IMR-90 (cell line): Measurements from ENCODE around the gene TMEM163. TPM values are rescaled to one million over a fixed set of nuclear protein-coding genes. Genes with fewer than 3 reads are reported as not detected.

ENCODE experiments used
- ATAC-seq: fragments of 200-7000 bp; cut with Tn5 transposase; 2 replicates; pipeline ENCODE4 v1.9.1; 2020; ENCODE audit warnings: low read depth, mild to moderate bottlenecking, moderate library complexity
- BruUV-seq: library from RNA; stranded (reverse); fragments of 400-500 nt; replicated peaks from 2 replicates; lab custom pipeline; 2021; lab: Mats Ljungman, UMichigan
- CTCF ChIA-PET: fragments of 300-600 bp; formaldehyde crosslinking; extraction: SDS; loops from one replicate; lab custom pipeline; 2021; ENCODE audit warnings: antibody characterized with exemption; lab: Yijun Ruan, JAX
- POLR2A ChIA-PET: fragments of 300-600 bp; sonication (Branson Sonifier 250); formaldehyde crosslinking; loops from one replicate; lab custom pipeline; 2022; ENCODE audit warnings: antibody characterized with exemption; ENCODE audit not compliant: unreplicated experiment; lab: Charles Lee
- DNase-seq: peaks from one replicate; pipeline ENCODE4 v3.0.0; 2013
- H2AFZ ChIP-seq: replicated peaks from 2 replicates; pipeline ENCODE3; 2013; ENCODE audit warnings: low read length, mild to moderate bottlenecking; ENCODE audit not compliant: poor library complexity
- H2AK5ac ChIP-seq: 2 replicates; pipeline ENCODE4 v1.6.1; 2013; ENCODE audit warnings: low read depth, low read length, inconsistent platforms
- H2AK9ac ChIP-seq: replicated peaks from 2 replicates; pipeline ENCODE3; 2013; ENCODE audit warnings: mild to moderate bottlenecking, low read depth, low read length, moderate library complexity; ENCODE audit not compliant: poor library complexity
- H2BK120ac ChIP-seq: 2 replicates; pipeline ENCODE4 v1.6.1; 2013; ENCODE audit warnings: low read depth, low read length, inconsistent platforms
- H2BK15ac ChIP-seq: 3 replicates; pipeline ENCODE4 v1.6.1; 2013; ENCODE audit warnings: low read depth, low read length, inconsistent platforms
- H2BK20ac ChIP-seq: 2 replicates; pipeline ENCODE4 v1.6.1; 2013; ENCODE audit warnings: low read depth, mild to moderate bottlenecking, inconsistent platforms, low read length, moderate library complexity
- H2BK5ac ChIP-seq: 2 replicates; pipeline ENCODE4 v1.6.1; 2013; ENCODE audit warnings: mild to moderate bottlenecking, low read depth, low read length, inconsistent platforms; ENCODE audit not compliant: poor library complexity, severe bottlenecking
- H3K14ac ChIP-seq: replicated peaks from 2 replicates; pipeline ENCODE4 v1.6.1; 2013; ENCODE audit warnings: low read depth, low read length, inconsistent platforms
- H3K18ac ChIP-seq: 2 replicates; pipeline ENCODE4 v1.6.1; 2013; ENCODE audit warnings: low read depth, low read length, control low read depth
- H3K23ac ChIP-seq: 2 replicates; pipeline ENCODE4 v1.6.1; 2013; ENCODE audit warnings: low read depth, low read length, inconsistent platforms
- H3K27ac ChIP-seq: 2 replicates; pipeline ENCODE4 v1.5.1; 2013; ENCODE audit warnings: mild to moderate bottlenecking, control low read depth, low read length; ENCODE audit not compliant: insufficient read depth
- H3K27me3 ChIP-seq: 2 replicates; pipeline ENCODE4 v1.6.1; 2013; ENCODE audit warnings: low read length; ENCODE audit not compliant: control insufficient read depth, insufficient read depth
- H3K36me3 ChIP-seq: 2 replicates; pipeline ENCODE4 v1.6.1; 2013; ENCODE audit warnings: low read length, mixed read lengths; ENCODE audit not compliant: control insufficient read depth, insufficient read depth
- H3K4ac ChIP-seq: 2 replicates; pipeline ENCODE4 v1.6.1; 2013; ENCODE audit warnings: low read depth, low read length, inconsistent platforms
- H3K4me1 ChIP-seq: 2 replicates; pipeline ENCODE4 v1.6.1; 2013; ENCODE audit warnings: low read length, mixed read lengths; ENCODE audit not compliant: control insufficient read depth, insufficient read depth
- H3K4me2 ChIP-seq: 2 replicates; pipeline ENCODE4 v1.6.1; 2013; ENCODE audit warnings: low read depth, mild to moderate bottlenecking, control low read depth, low read length, moderate library complexity
- H3K4me3 ChIP-seq: 2 replicates; pipeline ENCODE4 v1.5.1; 2013; ENCODE audit warnings: low read depth, mild to moderate bottlenecking, control low read depth, low read length, moderate library complexity; ENCODE audit not compliant: insufficient read depth
- H3K56ac ChIP-seq: 2 replicates; pipeline ENCODE4 v1.6.1; 2013; ENCODE audit warnings: low read length, inconsistent platforms; ENCODE audit not compliant: insufficient read depth; ENCODE audit errors: extremely low read depth
- H3K79me1 ChIP-seq, 2 experiments: 2 replicates each; pipeline ENCODE4 v1.6.1; 2013; ENCODE audit warnings: low read length in 2 of 2, inconsistent platforms in 1 of 2, low read depth in 1 of 2
- H3K9ac ChIP-seq: 2 replicates; pipeline ENCODE4 v1.6.1; 2013; ENCODE audit warnings: low read depth, low read length, control low read depth
- H3K9me1 ChIP-seq: 2 replicates; pipeline ENCODE4 v1.6.1; 2013; ENCODE audit warnings: low read length, inconsistent platforms; ENCODE audit not compliant: insufficient read depth
- H3K9me3 ChIP-seq: 2 replicates; pipeline ENCODE4 v1.6.1; 2013; ENCODE audit warnings: low read length; ENCODE audit not compliant: control insufficient read depth, insufficient read depth
- H4K20me1 ChIP-seq: 2 replicates; pipeline ENCODE4 v1.6.1; 2013; ENCODE audit warnings: low read length, inconsistent platforms; ENCODE audit not compliant: insufficient read depth
- H4K5ac ChIP-seq: 2 replicates; pipeline ENCODE4 v1.6.1; 2013; ENCODE audit warnings: mild to moderate bottlenecking, low read depth, low read length, control low read depth
- H4K8ac ChIP-seq, 2 experiments: 2 replicates each; pipeline ENCODE4 v1.6.1; 2013; ENCODE audit warnings: low read depth in 2 of 2, low read length in 2 of 2, control low read depth in 1 of 2, inconsistent platforms in 1 of 2
- H4K91ac ChIP-seq: 2 replicates; pipeline ENCODE4 v1.6.1; 2013; ENCODE audit warnings: low read depth, low read length, inconsistent platforms; ENCODE audit not compliant: insufficient read depth
- CTCF ChIP-seq: conservative IDR thresholded peaks from 2 replicates; pipeline ENCODE4 v1.5.1; 2012; ENCODE audit warnings: mild to moderate bottlenecking, low read depth, low read length, improper control_type of control experiment
- MAZ ChIP-seq: IDR thresholded peaks from 2 replicates; pipeline ENCODE4 v1.6.1; 2012; ENCODE audit warnings: low read depth, mild to moderate bottlenecking, low read length, improper control_type of control experiment, moderate library complexity, borderline replicate concordance
- WGBS, 2 experiments: methylation state at CpG; one replicate each; pipeline versions ENCODE4 v1.1.5 to v1.1.7; 2013; ENCODE audit warnings: missing lambda C conversion rate in 2 of 2; ENCODE audit not compliant: insufficient read length in 1 of 2; ENCODE audit errors: extremely low coverage in 2 of 2; 5-methylcytosine and 5-hydroxymethylcytosine counted together
- dilution Hi-C: fragments of 300-500 bp; cut with HindIII; formaldehyde crosslinking; loops from one replicate; pipeline ENCODE4 v1.14.3; 2018; ENCODE audit warnings: low sequenced_read_pairs; ENCODE audit not compliant: unreplicated experiment
- in situ Hi-C: fragments of 300-500 bp; cut with MboI; formaldehyde crosslinking; loops from 3 replicates; pipeline ENCODE4 v1.14.3; 2019; ENCODE audit warnings: low sequenced_read_pairs, inconsistent platforms, mixed read lengths
- intact Hi-C: fragments of 100-400 bp; cut with micrococcal nuclease; formaldehyde crosslinking; loops from 2 replicates; pipeline ENCODE4 v1.10.0; 2022
- polyA plus RNA-seq, 3 experiments: library from polyadenylated mRNA; depleted of rRNA; stranded (reverse); fragments of >200 nt; gene quantifications; 2 replicates each; pipeline ENCODE4 v1.2.3, GENCODE V29; 2012; ENCODE audit warnings: low replicate concordance in 1 of 3
- total RNA-seq: library from RNA; depleted of rRNA; stranded (reverse); fragments of >200 nt; gene quantifications from 2 replicates; pipeline ENCODE4 v1.2.3, GENCODE V29; 2012

TMEM163 gene
- total and polyA plus RNA-seq, 2 of the 4 experiments (the other 2 are of a cell fraction), result not detected

- H3K9me1 ChIP-seq, result no peaks in the 10 kb centered on the region
- no peak overlapping the region for H3K4me3 ChIP-seq
- intact Hi-C loops, result no loop called here
- H2BK120ac ChIP-seq, result no peak overlapping the region
- H3K4ac ChIP-seq, result no peak overlapping the region
- H3K56ac ChIP-seq, result no peak overlapping the region
- no peak for ATAC-seq
- no peaks in the 10 kb centered on the region for H3K36me3 ChIP-seq
- H2BK5ac ChIP-seq, result no peak overlapping the region
- no peak for DNase-seq
- no peaks in the 10 kb centered on the region for H4K20me1 ChIP-seq
- H2BK20ac ChIP-seq, result no peak overlapping the region
- no peak overlapping the region for H2BK15ac ChIP-seq
- no peak overlapping the region for H2AK9ac ChIP-seq
- no peak overlapping the region for H4K8ac ChIP-seq
- H3K23ac ChIP-seq, result no peak overlapping the region
- no peak overlapping the region for H3K9ac ChIP-seq
- dilution Hi-C loops, result no loop called here
- H3K4me2 ChIP-seq, result no peak overlapping the region
- no peak overlapping the region for H3K18ac ChIP-seq
- H4K91ac ChIP-seq, result no peak overlapping the region
- CTCF ChIA-PET, result no interaction called here
- H3K4me1 ChIP-seq, result no peaks in the 10 kb centered on the region
- TF ChIP-seq MAZ, result no peak
- no peak for TF ChIP-seq CTCF
- no peaks in the 10 kb centered on the region for H3K79me1 ChIP-seq
- POLR2A ChIA-PET, result no interaction called here
- no TSS peak for BruUV-seq
- no peak overlapping the region for H4K5ac ChIP-seq
- peaks cover 2% of the 10 kb centered on the region for H3K9me3 ChIP-seq
- in situ Hi-C loops, result no loop called here
- H3K27ac ChIP-seq, result no peak overlapping the region
- H2AFZ ChIP-seq, result no peak overlapping the region
- no peak overlapping the region for H2AK5ac ChIP-seq
- H3K27me3 ChIP-seq, result no peaks in the 10 kb centered on the region
- 0% methylated on average over 2 of the region's 2 CpGs; no CpG with 5 or more reads in 1 of the 2 experiments for WGBS, 2 experiments
- H3K14ac ChIP-seq, result no peak overlapping the region
Measured at GRCh38 chr2:134588556-134588955, 130.2 kb downstream of the TMEM163 start.
